Panc1 (cell line): ENCODE data around the gene CEP95. TPM values are rescaled to one million over a fixed set of nuclear protein-coding genes. Genes with fewer than 3 reads are reported as not detected.

Source experiments
- ATAC-seq: fragments of 200-7000 bp; cut with Tn5 transposase; 2 replicates; pipeline ENCODE4 v1.9.1; 2020; ENCODE audit warnings: mild to moderate bottlenecking, moderate library complexity
- BruUV-seq: library from RNA; stranded (reverse); fragments of 400-500 nt; replicated peaks from 2 replicates; lab custom pipeline; 2021; lab: Mats Ljungman, UMichigan
- CTCF ChIA-PET: fragments of 300-600 bp; sonication (Branson Sonifier 250); formaldehyde crosslinking; loops from one replicate; lab custom pipeline; 2022; ENCODE audit warnings: antibody characterized with exemption; lab: Charles Lee
- POLR2A ChIA-PET: fragments of 300-600 bp; sonication (Branson Sonifier 250); formaldehyde crosslinking; loops from one replicate; lab custom pipeline; 2022; ENCODE audit warnings: antibody characterized with exemption; lab: Charles Lee
- DNase-seq: peaks from one replicate; pipeline ENCODE4 v3.0.0-alpha.2; 2010; ENCODE audit warnings: low read depth, low spot score
- H3K27ac ChIP-seq: 2 replicates; pipeline ENCODE4 v1.5.1; 2011; ENCODE audit warnings: mild to moderate bottlenecking, low read length, inconsistent platforms
- H3K27me3 ChIP-seq: fragments of 200-500 bp; sonication (Bioruptor generic); 2 replicates; pipeline ENCODE4 v1.6.0; 2014; ENCODE audit warnings: low read length, inconsistent platforms; ENCODE audit not compliant: control insufficient read depth, insufficient read depth
- H3K36me3 ChIP-seq: fragments of 200-500 bp; sonication (Bioruptor generic); 2 replicates; pipeline ENCODE4 v1.5.1; 2014; ENCODE audit warnings: inconsistent platforms, mild to moderate bottlenecking, low read length, moderate library complexity; ENCODE audit not compliant: control insufficient read depth, insufficient read depth
- H3K4me1 ChIP-seq: 2 replicates; pipeline ENCODE4 v1.5.1; 2011; ENCODE audit warnings: inconsistent platforms, mild to moderate bottlenecking, low read length, moderate library complexity; ENCODE audit not compliant: control insufficient read depth, insufficient read depth
- H3K4me3 ChIP-seq, 2 experiments: 2 replicates each; pipeline ENCODE4 v1.5.1; 2011 to 2012; ENCODE audit warnings: low read depth in 2 of 2, low read length in 2 of 2, mild to moderate bottlenecking in 2 of 2, inconsistent platforms in 1 of 2, moderate library complexity in 1 of 2
- H3K9me3 ChIP-seq: fragments of 200-500 bp; sonication (Bioruptor generic); 2 replicates; pipeline ENCODE4 v1.5.1; 2014; ENCODE audit warnings: low read depth, mild to moderate bottlenecking, inconsistent platforms, low read length, moderate library complexity; ENCODE audit not compliant: control insufficient read depth, insufficient read depth
- POLR2AphosphoS5 ChIP-seq: IDR thresholded peaks from 2 replicates; pipeline ENCODE4 v1.6.1; 2012; ENCODE audit warnings: mild to moderate bottlenecking, low read depth, low read length, moderate library complexity
- SIN3A ChIP-seq: IDR thresholded peaks from 2 replicates; pipeline ENCODE4 v1.6.1; 2012; ENCODE audit warnings: low read depth, mild to moderate bottlenecking, low read length, moderate library complexity, borderline replicate concordance; ENCODE audit not compliant: insufficient read depth
- TCF7L2 ChIP-seq: IDR thresholded peaks from 2 replicates; pipeline ENCODE4 v1.6.1; 2011; ENCODE audit warnings: mild to moderate bottlenecking, low read depth, low read length, inconsistent platforms
- in situ Hi-C: cut with HindIII; loops from 2 replicates; pipeline ENCODE4 v1.10.0; 2016; ENCODE audit warnings: low sequenced_read_pairs, low pct_unique_long_range_greater_than_20kb
- intact Hi-C: fragments of 100-400 bp; cut with micrococcal nuclease; formaldehyde crosslinking; loops from one replicate; pipeline ENCODE4 v1.10.0; 2022; ENCODE audit not compliant: unreplicated experiment
- total RNA-seq: library from RNA; stranded (reverse); gene quantifications from one replicate; pipeline ENCODE4 v1.2.1, GENCODE V29; 2021; ENCODE audit not compliant: unreplicated experiment
- TF ChIP-seq, protein P1 (sequence below), 2 experiments: IDR thresholded peaks; 2 replicates each; pipeline ENCODE4 v1.6.1; 2011 to 2012; ENCODE audit warnings: low read depth in 2 of 2, control low read depth in 1 of 2, low read length in 1 of 2, mild to moderate bottlenecking in 1 of 2, moderate library complexity in 1 of 2; ENCODE audit not compliant: insufficient read depth in 1 of 2
- TF ChIP-seq, protein P2 (sequence below): fragments of 450-650 bp; IDR thresholded peaks from 2 replicates; pipeline ENCODE4 v1.5.1; 2017; ENCODE audit warnings: mild to moderate bottlenecking

CEP95 gene
- total RNA-seq, 1 experiment from 2014 or later = 23.2 TPM

DNA sequence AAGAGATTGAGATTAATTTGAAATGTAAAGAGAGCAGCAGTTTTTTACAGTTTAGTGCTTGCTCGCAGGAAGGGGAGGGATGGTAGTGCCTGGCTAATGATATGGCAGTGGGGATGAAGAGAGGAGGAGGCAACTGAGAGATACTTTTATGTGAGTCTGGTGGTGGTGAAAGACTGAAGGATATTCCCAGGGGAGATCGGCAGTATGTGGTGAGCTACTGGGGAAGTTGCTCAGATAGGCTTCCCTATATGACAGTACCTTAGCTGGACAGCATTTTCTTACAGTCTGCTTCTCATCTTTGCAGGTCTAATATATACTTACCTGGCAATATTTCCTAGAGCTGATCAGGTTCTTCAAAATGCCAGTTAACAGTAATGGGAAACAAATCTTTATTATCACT, 8.6 kb downstream of the CEP95 start:
- DNase-seq (no peak), ATAC-seq (no peak)
- Histone ChIP-seq H3K4me1 (no peaks in the 10 kb centered on the region), H3K36me3 (peaks cover 28% of the 10 kb centered on the region), H3K9me3 (no peaks in the 10 kb centered on the region), H3K27me3 (no peaks in the 10 kb centered on the region), H3K4me3 (no peak overlapping the region), H3K27ac (no peak overlapping the region)
- POLR2A ChIA-PET = no interaction called here
- intact Hi-C loops (no loop called here), in situ Hi-C loops (no loop called here)
- TF ChIP-seq, protein P1, sequence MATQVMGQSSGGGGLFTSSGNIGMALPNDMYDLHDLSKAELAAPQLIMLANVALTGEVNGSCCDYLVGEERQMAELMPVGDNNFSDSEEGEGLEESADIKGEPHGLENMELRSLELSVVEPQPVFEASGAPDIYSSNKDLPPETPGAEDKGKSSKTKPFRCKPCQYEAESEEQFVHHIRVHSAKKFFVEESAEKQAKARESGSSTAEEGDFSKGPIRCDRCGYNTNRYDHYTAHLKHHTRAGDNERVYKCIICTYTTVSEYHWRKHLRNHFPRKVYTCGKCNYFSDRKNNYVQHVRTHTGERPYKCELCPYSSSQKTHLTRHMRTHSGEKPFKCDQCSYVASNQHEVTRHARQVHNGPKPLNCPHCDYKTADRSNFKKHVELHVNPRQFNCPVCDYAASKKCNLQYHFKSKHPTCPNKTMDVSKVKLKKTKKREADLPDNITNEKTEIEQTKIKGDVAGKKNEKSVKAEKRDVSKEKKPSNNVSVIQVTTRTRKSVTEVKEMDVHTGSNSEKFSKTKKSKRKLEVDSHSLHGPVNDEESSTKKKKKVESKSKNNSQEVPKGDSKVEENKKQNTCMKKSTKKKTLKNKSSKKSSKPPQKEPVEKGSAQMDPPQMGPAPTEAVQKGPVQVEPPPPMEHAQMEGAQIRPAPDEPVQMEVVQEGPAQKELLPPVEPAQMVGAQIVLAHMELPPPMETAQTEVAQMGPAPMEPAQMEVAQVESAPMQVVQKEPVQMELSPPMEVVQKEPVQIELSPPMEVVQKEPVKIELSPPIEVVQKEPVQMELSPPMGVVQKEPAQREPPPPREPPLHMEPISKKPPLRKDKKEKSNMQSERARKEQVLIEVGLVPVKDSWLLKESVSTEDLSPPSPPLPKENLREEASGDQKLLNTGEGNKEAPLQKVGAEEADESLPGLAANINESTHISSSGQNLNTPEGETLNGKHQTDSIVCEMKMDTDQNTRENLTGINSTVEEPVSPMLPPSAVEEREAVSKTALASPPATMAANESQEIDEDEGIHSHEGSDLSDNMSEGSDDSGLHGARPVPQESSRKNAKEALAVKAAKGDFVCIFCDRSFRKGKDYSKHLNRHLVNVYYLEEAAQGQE (IDR thresholded peaks at IDR 0.05; ENCODE audit: insufficient read depth in 1 of 2, low read depth in 2 of 2, low read length in 1 of 2) = no peak
- TF ChIP-seq SIN3A (no peak), POLR2AphosphoS5 (no peak), TCF7L2 (no peak)
- TF ChIP-seq, protein P2, sequence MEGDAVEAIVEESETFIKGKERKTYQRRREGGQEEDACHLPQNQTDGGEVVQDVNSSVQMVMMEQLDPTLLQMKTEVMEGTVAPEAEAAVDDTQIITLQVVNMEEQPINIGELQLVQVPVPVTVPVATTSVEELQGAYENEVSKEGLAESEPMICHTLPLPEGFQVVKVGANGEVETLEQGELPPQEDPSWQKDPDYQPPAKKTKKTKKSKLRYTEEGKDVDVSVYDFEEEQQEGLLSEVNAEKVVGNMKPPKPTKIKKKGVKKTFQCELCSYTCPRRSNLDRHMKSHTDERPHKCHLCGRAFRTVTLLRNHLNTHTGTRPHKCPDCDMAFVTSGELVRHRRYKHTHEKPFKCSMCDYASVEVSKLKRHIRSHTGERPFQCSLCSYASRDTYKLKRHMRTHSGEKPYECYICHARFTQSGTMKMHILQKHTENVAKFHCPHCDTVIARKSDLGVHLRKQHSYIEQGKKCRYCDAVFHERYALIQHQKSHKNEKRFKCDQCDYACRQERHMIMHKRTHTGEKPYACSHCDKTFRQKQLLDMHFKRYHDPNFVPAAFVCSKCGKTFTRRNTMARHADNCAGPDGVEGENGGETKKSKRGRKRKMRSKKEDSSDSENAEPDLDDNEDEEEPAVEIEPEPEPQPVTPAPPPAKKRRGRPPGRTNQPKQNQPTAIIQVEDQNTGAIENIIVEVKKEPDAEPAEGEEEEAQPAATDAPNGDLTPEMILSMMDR = no peak
- no TSS peak for BruUV-seq
- CTCF ChIA-PET = no interaction called here

DNA sequence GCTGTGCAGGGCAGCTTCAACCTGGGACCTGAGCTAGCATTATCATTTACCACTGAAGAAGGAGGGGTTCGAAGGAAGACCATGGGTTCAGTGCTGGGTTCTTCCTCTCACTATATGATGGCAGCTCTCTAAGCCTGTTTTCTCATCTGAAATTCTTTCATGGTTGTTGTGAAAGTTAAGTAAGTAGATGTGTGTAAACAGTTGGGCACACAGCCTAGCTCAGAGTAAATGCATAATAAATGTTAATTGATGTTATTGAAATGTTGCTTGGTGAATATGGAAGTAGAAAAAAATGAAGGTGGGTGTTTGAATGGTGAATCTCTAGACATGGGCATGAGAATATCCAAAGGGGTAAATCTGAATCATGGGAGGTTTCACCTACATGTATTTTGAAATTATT, 9.1 kb downstream of the CEP95 start:
- BruUV-seq = no TSS peak
- H3K4me1 ChIP-seq = no peaks in the 10 kb centered on the region
- ChIA-PET POLR2A (no interaction called here), CTCF (no interaction called here)
- H3K9me3 ChIP-seq = no peaks in the 10 kb centered on the region
- no peak for DNase-seq
- intact Hi-C loops = no loop called here
- no peak overlapping the region for H3K4me3 ChIP-seq
- no peaks in the 10 kb centered on the region for H3K27me3 ChIP-seq
- TF ChIP-seq, protein P2 = no peak
- TF ChIP-seq POLR2AphosphoS5 = no peak
- no peak for TF ChIP-seq SIN3A
- TF ChIP-seq, protein P1 (IDR thresholded peaks at IDR 0.05; ENCODE audit: insufficient read depth in 1 of 2, low read depth in 2 of 2, low read length in 1 of 2) = no peak
- no peak for TF ChIP-seq TCF7L2
- no peak overlapping the region for H3K27ac ChIP-seq
- in situ Hi-C loops = no loop called here
- peaks cover 27% of the 10 kb centered on the region for H3K36me3 ChIP-seq
- ATAC-seq = no peak
